GM12872 (cell line): ENCODE results near the gene TBCCD1.

ENCODE experiments used
- CTCF ChIP-seq: IDR thresholded peaks from 3 replicates; pipeline ENCODE4 v1.5.1; 2011; ENCODE audit warnings: low read depth, mild to moderate bottlenecking, low read length, moderate library complexity; ENCODE audit not compliant: insufficient read depth

Gene TBCCD1

GRCh38 chr3:186592682-186593081 is 25.5 kb upstream of the TBCCD1 start:
- no peak for TF ChIP-seq CTCF

GRCh38 chr3:186590580-186591295 is 23.6 kb upstream of the TBCCD1 start:
- no peak for TF ChIP-seq CTCF

GRCh38 chr3:186589856-186590579 is 22.9 kb upstream of the TBCCD1 start:
- no peak for TF ChIP-seq CTCF

- 0 out of 3 replicates have a peak, but pooled peaks have one; percentile 23 for TF ChIP-seq CTCF
Measured at GRCh38 chr3:186589121-186589520, 22.0 kb upstream of the TBCCD1 start.

GRCh38 chr3:186588632-186589031 is 21.5 kb upstream of the TBCCD1 start:
- no peak for TF ChIP-seq CTCF

- no peak for TF ChIP-seq CTCF
Measured at GRCh38 chr3:186587183-186587582, 20.0 kb upstream of the TBCCD1 start.

GRCh38 chr3:186583831-186584230 is 16.7 kb upstream of the TBCCD1 start:
- TF ChIP-seq CTCF, result no peak
